K562 (cell line): ENCODE data around the gene LRP1. TPM values are rescaled to one million over a fixed set of nuclear protein-coding genes. Genes with fewer than 3 reads are reported as not detected.

Experiments
- ATAC-seq: fragments of 200-7000 bp; cut with Tn5 transposase; 3 replicates; pipeline ENCODE4 v1.9.1; 2020; ENCODE audit warnings: moderate library complexity
- BruUV-seq: library from RNA; stranded (reverse); fragments of 400-500 nt; replicated peaks from 2 replicates; lab custom pipeline; 2021; lab: Mats Ljungman, UMichigan
- CTCF ChIA-PET: fragments of 300-600 bp; formaldehyde crosslinking; extraction: SDS; loops from one replicate; lab custom pipeline; 2021; ENCODE audit warnings: low intra/inter-chr PET ratio; lab: Yijun Ruan, JAX
- POLR2A ChIA-PET: fragments of 300-600, 350-650 bp; sonication (Branson Sonifier 250); formaldehyde crosslinking; extraction: SDS; loops from one replicate; lab custom pipeline; 2021; ENCODE audit warnings: antibody characterized with exemption, inconsistent platforms; lab: Yijun Ruan, JAX
- DNase-seq, 4 experiments: peaks; one replicate each; pipeline versions ENCODE4 v3.0.0 to v3.0.0-alpha.2; 2011 to 2018; ENCODE audit warnings: low spot score in 3 of 4, mixed read lengths in 3 of 4; ENCODE audit errors: extremely low read depth in 1 of 4
- FAIRE-seq: peaks from 2 replicates; lab custom pipeline; 2011; peaks lifted over from hg19 to GRCh38; lab: Jason Lieb, UNC
- H2AFZ ChIP-seq: 2 replicates; pipeline ENCODE4 v1.6.0; 2011; ENCODE audit warnings: low read depth, low read length, control low read depth, inconsistent platforms
- H3K27ac ChIP-seq: fragments of 200-600 bp; 3 replicates; pipeline ENCODE4 v1.8.0; 2011; ENCODE audit warnings: low read depth, mild to moderate bottlenecking, control low read depth, inconsistent platforms, low read length, moderate library complexity, mixed read lengths; ENCODE audit errors: extremely low read depth
- H3K27me3 ChIP-seq, 2 experiments: fragments of 300-600 bp in 1 of 2; 2 replicates in 1 of 2; 3 replicates in 1 of 2; pipeline versions ENCODE4 v1.6.0 to v1.8.0; 2011; ENCODE audit warnings: inconsistent platforms in 2 of 2, low read length in 2 of 2, mild to moderate bottlenecking in 1 of 2, mixed read lengths in 1 of 2, moderate library complexity in 1 of 2; ENCODE audit not compliant: control insufficient read depth in 2 of 2, insufficient read depth in 2 of 2
- H3K36me3 ChIP-seq: fragments of 300-600 bp; 3 replicates; pipeline ENCODE4 v1.8.0; 2011; ENCODE audit warnings: mild to moderate bottlenecking, low read length, inconsistent platforms; ENCODE audit not compliant: control insufficient read depth, insufficient read depth
- H3K4me1 ChIP-seq, 2 experiments: fragments of 200-600 bp in 1 of 2; replicated peaks in 1 of 2; 2 replicates in 1 of 2; 3 replicates in 1 of 2; pipeline versions ENCODE4 v1.5.1 to v1.8.0; 2011; ENCODE audit warnings: inconsistent platforms in 2 of 2, low read length in 2 of 2, mild to moderate bottlenecking in 1 of 2, mixed read lengths in 1 of 2, moderate library complexity in 1 of 2; ENCODE audit not compliant: control insufficient read depth in 2 of 2, insufficient read depth in 2 of 2
- H3K4me2 ChIP-seq: 2 replicates; pipeline ENCODE4 v1.6.1; 2011; ENCODE audit warnings: low read length, control low read depth, inconsistent platforms, mixed read lengths; ENCODE audit not compliant: insufficient read depth
- H3K4me3 ChIP-seq: fragments of 200-600 bp; sonication (generic), shearing (Covaris generic); 2 replicates; pipeline ENCODE4 v1.5.1; 2016; ENCODE audit warnings: control low read depth, inconsistent platforms
- H3K79me2 ChIP-seq: fragments of 200-600 bp; 3 replicates; pipeline ENCODE4 v1.8.0; 2011; ENCODE audit warnings: low read length, inconsistent platforms; ENCODE audit not compliant: control insufficient read depth, insufficient read depth
- H3K9ac ChIP-seq, 2 experiments: 2 replicates each; pipeline versions ENCODE4 v1.6.0 to v1.6.1; 2011; ENCODE audit warnings: low read depth in 2 of 2, low read length in 2 of 2, control low read depth in 1 of 2, inconsistent platforms in 1 of 2, mild to moderate bottlenecking in 1 of 2, mixed read lengths in 1 of 2; ENCODE audit not compliant: insufficient read depth in 1 of 2
- H3K9me1 ChIP-seq: one replicate; pipeline ENCODE4 v1.6.0; 2011; ENCODE audit warnings: inconsistent platforms, mild to moderate bottlenecking, low read length, moderate library complexity; ENCODE audit not compliant: control insufficient read depth, insufficient read depth
- H3K9me3 ChIP-seq: replicated peaks from 2 replicates; pipeline ENCODE4 v1.5.1; 2011; ENCODE audit warnings: low read depth, low read length, inconsistent platforms; ENCODE audit not compliant: control insufficient read depth, insufficient read depth
- H4K20me1 ChIP-seq: replicated peaks from 2 replicates; pipeline ENCODE4 v1.6.1; 2011; ENCODE audit warnings: low read length, inconsistent platforms, mixed read lengths; ENCODE audit not compliant: control insufficient read depth, insufficient read depth
- CREB5 ChIP-seq: fragments of 250-450 bp; sonication (Bioruptor Pico); IDR thresholded peaks from 2 replicates; pipeline ENCODE4 v1.5.0; 2020; ENCODE audit warnings: mild to moderate bottlenecking
- ESRRA ChIP-seq: fragments of 450-650 bp; IDR thresholded peaks from 2 replicates; pipeline ENCODE4 v1.6.1; 2014; ENCODE audit warnings: low read depth, mild to moderate bottlenecking, moderate library complexity, borderline replicate concordance
- FOXJ2 ChIP-seq: fragments of 200-800 bp; sonication (Bioruptor generic); IDR thresholded peaks from 2 replicates; pipeline ENCODE4 v1.6.1; 2016; ENCODE audit warnings: missing genetic modification characterization, missing compliant biosample characterization
- FOXM1 ChIP-seq, 2 experiments: fragments of 450-650 bp in 1 of 2; sonication (generic) in 1 of 2; formaldehyde crosslinking in 1 of 2; IDR thresholded peaks; 2 replicates each; pipeline versions ENCODE4 v1.6.1 to v1.9.0; 2017 to 2022; ENCODE audit warnings: low read depth in 2 of 2, mild to moderate bottlenecking in 2 of 2, missing genetic modification reagents in 1 of 2, moderate library complexity in 1 of 2
- GTF2A2 ChIP-seq: IDR thresholded peaks from 2 replicates; pipeline ENCODE4 v1.6.1; 2016; ENCODE audit warnings: mild to moderate bottlenecking, missing genetic modification characterization, missing compliant biosample characterization
- HDAC2 ChIP-seq: fragments of 450-650 bp; IDR thresholded peaks from 2 replicates; pipeline ENCODE4 v1.6.1; 2016; ENCODE audit warnings: mild to moderate bottlenecking
- IRF1 ChIP-seq: sonication (generic); formaldehyde crosslinking; IDR thresholded peaks from 2 replicates; pipeline ENCODE4 v1.8.0; 2022; ENCODE audit warnings: missing genetic modification reagents, mild to moderate bottlenecking, borderline replicate concordance
- KLF10 ChIP-seq: fragments of 250-450 bp; sonication (Bioruptor Pico); IDR thresholded peaks from 2 replicates; pipeline ENCODE4 v1.6.1; 2021; ENCODE audit warnings: matching md5 sums
- TCF15 ChIP-seq: fragments of 250-450 bp; sonication (Bioruptor Pico); IDR thresholded peaks from 2 replicates; pipeline ENCODE4 v1.8.0; 2022; ENCODE audit warnings: moderate library complexity, mild to moderate bottlenecking, inconsistent platforms
- TCFL5 ChIP-seq: fragments of 250-450 bp; sonication (Bioruptor Pico); conservative IDR thresholded peaks from 2 replicates; pipeline ENCODE4 v1.6.1; 2021; ENCODE audit warnings: mild to moderate bottlenecking, moderate library complexity, matching md5 sums
- ZBTB8A ChIP-seq: fragments of 450-650 bp; IDR thresholded peaks from 2 replicates; pipeline ENCODE4 v1.6.1; 2018; ENCODE audit warnings: mild to moderate bottlenecking, moderate library complexity; ENCODE audit not compliant: partially characterized antibody
- ZNF41 ChIP-seq: fragments of 250-450 bp; sonication (Bioruptor Pico); conservative IDR thresholded peaks from 2 replicates; pipeline ENCODE4 v1.4.0; 2020; ENCODE audit warnings: mild to moderate bottlenecking
- ZNF639 ChIP-seq, 2 experiments: fragments of 200-800 bp in 1 of 2; sonication (Bioruptor generic) in 1 of 2; sonication (generic) in 1 of 2; formaldehyde crosslinking in 1 of 2; IDR thresholded peaks in 1 of 2; conservative IDR thresholded peaks in 1 of 2; 2 replicates each; pipeline versions ENCODE4 v1.5.0 to v1.6.1; 2016 to 2020; ENCODE audit warnings: missing compliant biosample characterization in 1 of 2, missing genetic modification characterization in 1 of 2, missing genetic modification reagents in 1 of 2
- ZNF780A ChIP-seq: fragments of 250-450 bp; sonication (Bioruptor Pico); IDR thresholded peaks from 2 replicates; pipeline ENCODE4 v1.5.0; 2021; ENCODE audit warnings: mild to moderate bottlenecking
- WGBS: fragments of 100-300 bp; shearing (Covaris generic); methylation state at CpG from one replicate; pipeline ENCODE4 v1.1.6; 2016; ENCODE audit warnings: low coverage, mixed read lengths; ENCODE audit not compliant: insufficient coverage; ENCODE audit errors: missing lambda C conversion rate; 5-methylcytosine and 5-hydroxymethylcytosine counted together
- in situ Hi-C: fragments of 300-500 bp; cut with MboI; formaldehyde crosslinking; loops from 4 replicates; pipeline ENCODE4 v1.15.0; 2018; ENCODE audit warnings: inconsistent platforms, mixed read lengths
- intact Hi-C: fragments of 100-400 bp; cut with micrococcal nuclease; formaldehyde crosslinking; loops from 2 replicates; pipeline ENCODE4 v1.14.2; 2022
- polyA plus RNA-seq, 8 experiments: library from polyadenylated mRNA; depleted of rRNA in 4 of 8; stranded (reverse) in 5 of 8; unstranded in 3 of 8; fragments of >200 nt; fragmentation: Nextera tagmentation in 2 of 8; fragmentation: Illumina TruSeq in 1 of 8; extraction: Ambion mirVana in 2 of 8; extraction: Trizol in 1 of 8; gene quantifications; 2 replicates each; pipeline versions ENCODE4 v1.2.1 to v1.2.3, GENCODE V29; 2011 to 2014; ENCODE audit warnings: inconsistent platforms in 1 of 8, missing spikeins in 1 of 8
- total RNA-seq, 7 experiments: library from RNA; depleted of rRNA in 6 of 7; stranded (reverse); fragments of >200 nt in 6 of 7; fragmentation: Illumina TruSeq in 2 of 7; extraction: Trizol in 2 of 7; gene quantifications; 2 replicates each; pipeline versions ENCODE4 v1.2.1 to v1.2.3, GENCODE V29; 2011 to 2021; ENCODE audit warnings: low replicate concordance in 1 of 7

LRP1 gene
- total and polyA plus RNA-seq, 9 of the 15 experiments (the other 6 are each of a cell fraction or from before 2014, with no cell fraction given) = 0.04 to 0.64 (median 0.19) TPM; not detected in 2

- TF ChIP-seq ZBTB8A (no peak), IRF1 (CRISPR knock-in tag) (no peak), TCFL5 (no peak)
Measured at GRCh38 chr12:57250541-57250940, 122.3 kb downstream of the LRP1 start (continued).

GRCh38 chr12:57250956-57251355, 122.7 kb downstream of the LRP1 start, which contains the start of gene STAC3:
Gene STAC3 (minus strand): TSS chr12:57251187. CDS start chr12:57249636, 1,551 bp downstream.
- BruUV-seq = no TSS peak
- H3K4me2 ChIP-seq = no peak within 1 kb of the TSS
- ChIA-PET CTCF (no interaction called here), POLR2A (interaction anchor here (0.6 to 1.7 kb wide), 2 partner anchors 18 to 64 kb away, joined by 3 to 4 read pairs; no protein-coding TSS in a partner anchor)
- H2AFZ ChIP-seq = no peak within 1 kb of the TSS
- H3K4me1 ChIP-seq = peaks cover 6 to 9% of the 10 kb centered on the region in 2 experiments; a peak in 4 of 5 replicates
- WGBS = 57% methylated on average over 7 of the region's 7 CpGs
- H3K9me1 ChIP-seq = no peaks in the 10 kb centered on the region
- FAIRE-seq (no peak), DNase-seq (no peak), ATAC-seq (no peak)
- intact Hi-C loops (no loop called here), in situ Hi-C loops (no loop called here)
- H3K9me3 ChIP-seq = no peaks in the 10 kb centered on the region
- H4K20me1 ChIP-seq = no peaks in the 10 kb centered on the region
- no peak within 1 kb of the TSS for H3K27ac ChIP-seq
- no peaks in the 10 kb centered on the region; the same call in 1 of the 3 replicates for H3K36me3 ChIP-seq
- H3K27me3 ChIP-seq = no peaks in the 10 kb centered on the region
- H3K9ac ChIP-seq = no peak within 1 kb of the TSS
- H3K4me3 ChIP-seq = no peak within 1 kb of the TSS
- no peaks in the 10 kb centered on the region for H3K79me2 ChIP-seq
- TF ChIP-seq ZNF780A = no peak
- no peak for TF ChIP-seq FOXM1 (IDR thresholded peaks at IDR 0.05; ENCODE audit: low read depth)
- no peak for TF ChIP-seq FOXM1 (CRISPR knock-in tag; IDR thresholded peaks at IDR 0.05; ENCODE audit: low read depth)
- TF ChIP-seq IRF1 (CRISPR knock-in tag) = no peak
- no peak for TF ChIP-seq FOXJ2 (tag)
- TF ChIP-seq GTF2A2 (tag) = no peak
- no peak for TF ChIP-seq ESRRA
- TF ChIP-seq HDAC2 = no peak
- TF ChIP-seq ZNF639 (CRISPR knock-in tag; conservative IDR thresholded peaks at IDR 0.05 in 1 of 2, IDR thresholded peaks at IDR 0.05 in 1 of 2) = no peak
- TF ChIP-seq ZNF41 = no peak
- TF ChIP-seq CREB5 = no peak
- no peak for TF ChIP-seq KLF10
- TF ChIP-seq TCF15 (CRISPR knock-in tag) = no peak
